NCI-H2081 (cell line): ENCODE data around the gene CBR4.
A peak's percentile ranks its signal among the peaks of the same experiment; 100 is the strongest.

Source experiments
- DNase-seq, 2 experiments: peaks; one replicate each; lab custom pipeline; 2025; lab: John Stamatoyannopoulos, UW

CBR4 gene

DNA sequence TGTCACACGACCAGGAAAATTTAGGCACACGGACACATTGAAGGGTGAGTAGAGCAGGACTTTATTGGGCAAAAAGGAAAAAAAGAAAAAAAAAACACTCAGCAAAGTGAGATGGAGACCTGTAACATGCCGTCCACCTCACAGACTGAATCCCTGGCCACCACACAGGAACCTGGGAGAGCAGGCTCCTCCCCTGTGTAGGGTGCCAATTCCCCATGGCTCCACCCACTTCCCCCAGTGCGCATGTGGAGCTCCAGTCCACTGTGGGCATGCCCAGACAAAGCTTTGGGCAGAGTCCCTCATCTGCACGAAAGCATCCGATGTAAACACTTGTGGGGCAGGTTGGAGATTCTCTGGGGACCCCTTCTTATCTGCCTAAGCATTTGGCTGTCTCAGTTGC, 23.6 kb upstream of the CBR4 start:
- no peak for DNase-seq

DNA sequence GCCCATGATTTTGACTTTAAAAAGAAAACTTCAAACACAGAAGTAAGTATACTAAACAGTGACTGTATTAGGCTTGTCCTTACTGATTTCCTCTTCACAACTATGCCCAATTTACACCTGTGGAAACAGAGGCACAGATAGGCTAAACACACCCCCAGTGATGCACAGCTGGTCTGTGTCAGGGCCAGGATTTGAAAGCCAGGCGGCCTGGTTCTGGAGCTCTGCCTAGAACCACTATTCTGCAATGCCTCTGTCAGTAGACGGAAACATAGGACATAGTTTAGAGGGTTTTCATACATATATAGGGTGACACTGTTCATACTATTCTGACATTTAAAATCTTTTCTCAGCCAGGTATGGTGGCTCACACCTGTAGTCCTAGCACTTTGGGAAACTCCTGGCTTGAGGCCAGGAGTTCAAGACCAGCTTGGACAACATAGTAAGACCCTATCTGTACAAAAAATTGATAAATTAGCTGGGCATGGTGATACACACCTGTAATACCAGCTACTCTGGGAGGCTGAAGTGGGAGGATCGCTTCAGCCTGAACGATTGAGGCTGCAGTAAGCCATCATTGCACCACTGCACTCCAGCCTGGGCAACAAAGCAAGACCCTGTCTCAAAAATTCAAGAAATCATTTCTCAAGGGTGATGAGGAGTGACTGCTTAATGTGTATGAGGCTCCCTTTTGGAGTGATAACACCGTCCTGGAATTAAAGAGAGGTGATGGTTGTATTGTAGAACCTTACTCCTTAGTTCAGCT, 23.0 kb upstream of the CBR4 start:
- no peak for DNase-seq

- DNase-seq: no peak
Observed at GRCh38 chr4:169032194-169032593, 22.1 kb upstream of the CBR4 start.

- no peak for DNase-seq
Observed at GRCh38 chr4:169031392-169031791, 21.3 kb upstream of the CBR4 start.

DNA sequence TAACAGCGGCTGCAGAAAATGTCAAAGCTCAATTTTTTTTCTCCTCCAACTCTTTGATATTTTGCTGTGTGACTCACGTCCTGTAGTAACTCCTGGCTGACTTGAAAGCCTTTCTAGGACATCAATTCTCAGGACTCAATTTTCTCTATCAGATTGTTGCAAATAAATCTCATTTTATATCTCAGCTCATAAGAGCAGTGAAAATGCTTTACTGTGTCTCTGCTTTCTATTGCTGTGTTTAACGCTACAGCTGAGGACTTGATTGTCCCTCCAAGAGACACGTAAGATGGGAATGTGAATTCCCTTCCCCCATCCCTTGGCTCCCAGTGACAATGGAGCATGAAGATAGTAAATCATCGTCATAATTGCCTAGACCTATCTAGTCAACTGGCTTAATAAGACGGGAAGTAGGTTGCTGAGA, 20.5 kb upstream of the CBR4 start:
- DNase-seq: no peak

DNA sequence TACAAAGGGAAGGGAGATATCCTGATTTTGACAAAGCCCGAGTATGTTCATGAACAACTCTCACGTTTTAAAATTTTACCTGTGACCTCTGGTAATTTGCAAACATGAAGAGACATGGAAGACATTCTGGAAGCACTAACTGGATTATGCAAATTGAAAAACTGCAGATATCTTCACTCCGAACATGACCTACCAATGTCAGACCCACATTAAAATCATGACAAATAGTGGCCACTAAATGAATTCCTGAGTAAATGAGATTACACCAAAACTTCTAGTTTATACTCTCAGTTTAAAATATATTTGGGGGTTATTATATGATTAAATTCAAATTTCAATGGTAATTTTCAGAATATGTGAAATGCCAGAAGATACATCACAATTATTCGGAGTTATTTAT, 19.9 kb upstream of the CBR4 start:
- no peak for DNase-seq

DNA sequence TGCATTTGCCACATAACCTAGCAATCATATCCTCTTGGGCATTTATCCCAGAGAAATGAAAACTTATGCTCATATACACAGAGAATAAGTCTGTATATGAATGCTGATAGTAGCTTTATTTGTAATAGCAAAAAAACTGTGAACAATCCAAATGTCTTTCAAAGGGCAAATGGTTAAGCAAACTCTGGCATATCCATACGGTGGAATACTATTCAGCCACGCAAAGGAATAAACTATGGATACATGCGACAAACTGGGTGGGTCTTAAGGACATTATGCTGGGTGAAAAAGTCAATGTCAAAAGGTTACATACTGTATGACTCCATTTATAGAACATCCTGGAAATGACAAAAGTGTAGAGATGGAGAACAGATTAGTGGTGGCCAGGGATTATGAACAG, 17.6 kb upstream of the CBR4 start:
- no peak for DNase-seq

GRCh38 chr4:169025184-169025583, 15.1 kb upstream of the CBR4 start:
- no peak for DNase-seq

- DNase-seq: peak; percentile 23 to 34
Observed at GRCh38 chr4:169024762-169025161, 14.7 kb upstream of the CBR4 start.

DNA sequence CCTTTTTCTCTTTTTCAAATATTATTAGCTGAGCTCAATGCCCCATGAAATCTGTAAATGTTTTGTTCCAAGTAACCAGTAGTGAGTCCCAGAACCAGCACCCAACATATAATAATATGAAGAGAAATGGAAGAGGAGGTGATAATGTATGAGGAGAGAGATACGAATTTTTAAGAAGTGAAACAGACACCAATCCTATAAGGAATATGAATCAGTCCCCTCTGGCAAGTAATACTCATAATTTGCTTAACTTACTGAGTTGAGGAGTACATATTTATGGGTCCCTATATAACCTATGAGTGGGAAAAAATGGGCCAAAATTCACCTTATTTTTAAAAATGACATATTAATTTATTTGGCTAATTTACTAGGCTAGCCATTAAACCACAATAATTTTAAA, 8.4 kb upstream of the CBR4 start:
- DNase-seq: no peak

DNA sequence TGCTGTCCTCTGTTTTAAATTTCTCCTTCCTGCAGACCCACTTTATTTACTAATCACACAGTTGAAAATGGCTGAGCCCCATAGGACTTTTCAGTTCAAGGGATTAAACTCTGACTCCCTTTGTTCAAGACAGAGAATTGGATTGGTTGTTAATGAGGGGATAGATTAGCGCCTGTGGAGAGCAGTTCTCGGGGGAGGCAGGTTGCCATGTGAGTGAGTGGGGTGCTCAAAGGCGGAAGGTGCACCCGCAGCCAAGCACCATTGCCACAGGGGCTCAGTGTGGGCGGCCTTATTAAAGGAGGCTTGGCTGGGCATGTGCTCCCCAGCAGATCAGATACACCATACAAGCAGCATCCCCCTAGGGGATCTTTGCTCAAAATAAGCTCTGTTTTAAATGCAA, 7.9 kb upstream of the CBR4 start:
- no peak for DNase-seq

DNA sequence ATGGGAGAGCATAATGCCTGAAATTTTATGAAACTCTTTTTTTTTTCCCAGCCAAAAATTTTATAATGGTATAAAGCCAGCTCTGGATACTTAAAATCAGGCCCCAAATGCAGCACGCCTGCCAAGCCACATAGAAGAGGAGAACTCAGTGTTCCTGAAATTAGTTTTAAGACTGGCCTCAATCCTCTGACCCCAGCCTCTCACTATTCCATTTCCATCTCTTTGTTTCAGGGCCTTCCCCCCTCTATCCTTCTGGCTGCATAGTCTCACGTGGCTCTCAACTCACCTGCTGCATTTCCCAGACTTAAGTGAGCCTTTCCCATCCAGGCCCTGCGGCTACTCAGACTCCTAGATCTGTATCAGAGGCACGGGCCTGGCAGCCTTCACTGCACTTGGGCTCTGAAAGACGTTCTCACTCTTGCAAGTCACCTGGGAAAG, 5.2 kb upstream of the CBR4 start:
- no peak for DNase-seq

DNA sequence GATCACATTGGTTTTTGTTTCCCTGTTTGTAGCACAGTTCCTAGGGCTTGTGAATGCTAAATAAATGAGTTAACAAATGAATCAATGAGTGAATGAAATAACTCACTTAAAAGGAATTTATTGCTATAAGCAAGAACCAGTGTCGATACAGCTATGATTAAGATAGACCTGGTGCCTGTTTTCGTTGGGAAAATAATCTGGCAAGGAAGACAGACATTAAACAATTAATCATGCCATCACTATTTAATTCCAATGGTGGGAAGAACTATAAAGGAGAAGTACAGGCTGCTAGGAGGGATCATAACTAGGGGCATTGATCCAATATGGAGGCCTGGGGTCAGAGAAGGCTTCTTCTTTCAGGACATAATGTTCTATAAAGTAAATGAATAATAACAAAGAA, 4.5 kb upstream of the CBR4 start:
- DNase-seq: no peak

DNA sequence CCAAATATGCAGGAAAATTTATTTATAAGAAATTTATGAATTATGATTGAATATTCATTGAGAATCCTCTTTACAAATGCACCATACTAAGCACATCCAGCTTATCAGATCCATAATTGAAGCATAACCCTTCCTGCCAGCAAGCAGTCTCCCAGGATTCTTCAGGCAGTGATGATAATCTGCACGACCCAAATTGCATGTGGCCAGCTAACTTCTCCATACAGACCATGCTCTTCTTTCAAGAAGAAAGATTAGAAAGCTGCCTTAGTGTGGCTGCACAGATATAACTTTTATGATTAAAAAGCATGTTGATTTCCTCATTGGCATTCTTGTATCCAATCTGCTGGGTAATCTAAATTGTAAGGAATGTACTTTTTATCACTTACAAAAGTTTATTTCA, 3.3 kb upstream of the CBR4 start:
- DNase-seq: no peak

DNA sequence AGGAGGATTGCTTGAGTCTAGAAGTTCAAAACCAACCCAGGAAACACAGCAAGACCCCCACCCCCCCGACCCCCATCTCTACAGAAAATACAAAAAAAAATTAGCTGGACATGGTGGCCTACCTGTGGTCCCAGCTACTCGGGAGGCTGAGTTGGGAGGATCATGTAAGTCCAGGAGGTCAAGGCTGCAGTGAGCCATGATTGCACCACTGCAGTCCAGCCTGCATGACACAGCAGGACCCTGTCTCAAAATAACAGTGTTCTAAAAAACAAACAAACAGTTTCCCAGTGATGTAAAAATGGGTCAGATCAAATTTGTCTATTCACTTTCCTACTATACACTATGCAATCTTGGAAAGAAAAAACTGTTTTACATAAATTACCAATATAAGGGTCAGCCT, 2.0 kb upstream of the CBR4 start:
- DNase-seq: no peak

- DNase-seq: peak; percentile 31 to 52
Observed at GRCh38 chr4:169009286-169010124, 550 bp downstream of the CBR4 start.

DNA sequence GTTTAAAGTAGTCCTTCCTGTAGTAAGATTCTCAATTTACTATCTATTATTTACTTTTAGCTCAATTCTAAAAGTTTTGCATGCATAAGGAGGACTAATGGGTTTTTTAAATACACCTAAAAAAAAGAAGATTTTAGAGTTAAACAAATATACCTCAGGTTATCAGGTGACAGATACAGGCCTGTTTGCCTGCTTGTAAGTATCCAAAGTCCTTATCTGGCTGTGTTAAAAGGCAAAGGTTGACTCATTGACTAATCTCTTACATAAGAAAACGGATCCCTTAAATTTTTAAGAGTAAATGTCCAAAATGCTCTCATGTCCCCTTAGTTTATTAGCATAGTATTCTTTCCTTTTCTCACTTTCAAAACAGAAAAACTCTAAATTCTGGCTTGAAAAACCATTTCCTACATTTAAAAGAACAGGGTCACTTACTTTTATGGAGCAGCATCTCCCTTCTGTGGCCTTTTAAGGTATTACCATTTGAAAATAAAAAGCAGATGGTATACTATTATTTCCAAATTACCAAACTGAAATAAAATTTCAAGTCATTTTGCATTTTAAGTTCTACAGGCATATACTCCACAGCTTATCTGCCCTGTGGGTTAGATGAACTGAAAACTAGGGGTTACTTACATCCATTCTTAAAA, 4.5 kb downstream of the CBR4 start:
- DNase-seq: no peak

DNA sequence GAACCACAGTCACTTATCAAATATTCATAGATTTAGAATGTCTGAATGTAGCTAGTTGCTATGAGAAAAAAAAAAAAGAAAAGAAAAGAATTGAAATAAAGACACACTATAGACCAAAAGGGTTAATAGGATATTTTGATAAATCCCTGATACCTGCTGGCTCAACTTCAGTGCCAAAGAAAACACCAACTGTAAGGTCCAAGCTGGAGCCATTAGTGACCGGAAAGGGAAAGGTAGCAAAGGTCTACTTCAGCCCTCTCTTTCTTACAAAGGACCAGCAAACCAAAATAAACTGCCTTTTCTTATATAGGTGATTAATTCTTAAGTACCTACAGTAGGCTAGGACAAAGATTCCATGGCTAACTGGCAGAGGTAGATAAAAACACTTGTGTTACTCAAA, 9.7 kb downstream of the CBR4 start:
- DNase-seq: no peak

GRCh38 chr4:168999809-169000208, 10.2 kb downstream of the CBR4 start:
- DNase-seq: no peak

GRCh38 chr4:168998596-168998995, 11.5 kb downstream of the CBR4 start:
- no peak for DNase-seq

- no peak for DNase-seq
Observed at GRCh38 chr4:168995537-168996295, 14.3 kb downstream of the CBR4 start.

GRCh38 chr4:168994958-168995357, 15.1 kb downstream of the CBR4 start:
- DNase-seq: no peak
